D721Med (cell line): Measurements from ENCODE around the gene HS2ST1.

Experiments used
- DNase-seq: peaks from one replicate; pipeline ENCODE4 v3.0.0; 2011; ENCODE audit warnings: low spot score; ENCODE audit not compliant: insufficient read length
- FAIRE-seq: peaks from 2 replicates; lab custom pipeline; 2011; peaks lifted over from hg19 to GRCh38; lab: Jason Lieb, UNC
- TF ChIP-seq, protein P1 (sequence below): IDR thresholded peaks from 2 replicates; pipeline ENCODE4 v1.5.1; 2012; ENCODE audit warnings: mild to moderate bottlenecking, control low read depth; ENCODE audit not compliant: insufficient read depth; ENCODE audit errors: missing control alignments

Gene HS2ST1

DNA sequence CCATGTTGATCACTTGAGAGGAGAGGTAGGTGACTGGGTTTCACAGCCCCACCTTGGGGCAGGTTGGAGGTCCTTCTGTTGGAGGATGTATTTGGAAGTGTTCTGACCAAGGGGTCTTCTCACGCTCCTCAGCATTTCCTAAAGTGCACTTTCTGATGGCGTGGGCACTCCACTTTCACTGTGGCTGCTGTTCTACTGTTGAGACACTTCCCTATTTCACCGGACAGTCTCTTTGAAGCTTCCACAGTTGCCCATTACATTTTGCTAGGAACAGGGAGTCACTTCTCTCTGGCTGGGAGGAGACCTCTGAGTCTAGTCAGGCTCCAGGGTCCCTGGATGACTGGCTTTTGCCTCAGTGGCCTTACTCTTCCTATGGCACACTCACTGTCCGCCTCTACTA, 234.2 kb downstream of the HS2ST1 start:
- FAIRE-seq (no peak), DNase-seq (no peak)
- TF ChIP-seq, protein P1, sequence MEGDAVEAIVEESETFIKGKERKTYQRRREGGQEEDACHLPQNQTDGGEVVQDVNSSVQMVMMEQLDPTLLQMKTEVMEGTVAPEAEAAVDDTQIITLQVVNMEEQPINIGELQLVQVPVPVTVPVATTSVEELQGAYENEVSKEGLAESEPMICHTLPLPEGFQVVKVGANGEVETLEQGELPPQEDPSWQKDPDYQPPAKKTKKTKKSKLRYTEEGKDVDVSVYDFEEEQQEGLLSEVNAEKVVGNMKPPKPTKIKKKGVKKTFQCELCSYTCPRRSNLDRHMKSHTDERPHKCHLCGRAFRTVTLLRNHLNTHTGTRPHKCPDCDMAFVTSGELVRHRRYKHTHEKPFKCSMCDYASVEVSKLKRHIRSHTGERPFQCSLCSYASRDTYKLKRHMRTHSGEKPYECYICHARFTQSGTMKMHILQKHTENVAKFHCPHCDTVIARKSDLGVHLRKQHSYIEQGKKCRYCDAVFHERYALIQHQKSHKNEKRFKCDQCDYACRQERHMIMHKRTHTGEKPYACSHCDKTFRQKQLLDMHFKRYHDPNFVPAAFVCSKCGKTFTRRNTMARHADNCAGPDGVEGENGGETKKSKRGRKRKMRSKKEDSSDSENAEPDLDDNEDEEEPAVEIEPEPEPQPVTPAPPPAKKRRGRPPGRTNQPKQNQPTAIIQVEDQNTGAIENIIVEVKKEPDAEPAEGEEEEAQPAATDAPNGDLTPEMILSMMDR: no peak

DNA sequence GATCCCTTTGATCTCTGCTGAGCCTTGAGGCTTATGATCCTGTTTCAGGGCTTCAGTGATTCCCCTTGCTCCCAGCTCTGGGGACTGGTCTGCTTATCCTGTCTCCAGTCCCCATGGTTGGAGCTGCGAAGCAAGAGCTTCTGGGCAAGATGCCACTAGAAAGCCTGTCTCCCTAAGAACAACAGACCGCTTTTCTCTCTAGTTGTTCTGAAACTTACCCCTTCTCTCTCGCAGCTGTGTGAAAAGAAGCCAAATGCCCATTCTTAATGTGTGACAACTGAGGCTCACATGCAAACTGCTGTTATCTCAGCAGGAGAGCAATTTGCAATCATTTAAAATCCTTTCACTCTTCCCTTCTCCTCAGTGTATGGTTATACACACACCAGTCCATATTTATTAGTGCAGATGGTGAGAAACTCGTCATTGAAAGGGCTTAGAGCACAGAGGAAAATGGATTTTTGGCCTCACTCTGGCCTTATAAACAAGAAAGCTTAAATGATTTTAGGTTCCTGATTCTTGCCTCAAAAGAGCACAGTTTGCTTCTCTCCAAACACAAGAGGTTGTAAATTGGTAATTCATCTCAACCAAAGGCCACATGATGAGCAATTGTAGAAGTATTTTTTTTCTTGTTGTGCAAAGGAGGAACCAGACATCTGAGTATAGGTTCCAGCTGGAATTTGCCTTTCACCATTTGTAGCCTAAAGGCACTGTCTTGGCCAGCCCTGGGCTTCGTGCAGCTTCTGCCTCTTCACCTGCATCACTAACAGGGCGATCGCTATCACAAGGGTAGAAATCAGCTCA, 235.0 kb downstream of the HS2ST1 start:
- peak; percentile 46 for DNase-seq
- TF ChIP-seq, protein P1: no peak

DNA sequence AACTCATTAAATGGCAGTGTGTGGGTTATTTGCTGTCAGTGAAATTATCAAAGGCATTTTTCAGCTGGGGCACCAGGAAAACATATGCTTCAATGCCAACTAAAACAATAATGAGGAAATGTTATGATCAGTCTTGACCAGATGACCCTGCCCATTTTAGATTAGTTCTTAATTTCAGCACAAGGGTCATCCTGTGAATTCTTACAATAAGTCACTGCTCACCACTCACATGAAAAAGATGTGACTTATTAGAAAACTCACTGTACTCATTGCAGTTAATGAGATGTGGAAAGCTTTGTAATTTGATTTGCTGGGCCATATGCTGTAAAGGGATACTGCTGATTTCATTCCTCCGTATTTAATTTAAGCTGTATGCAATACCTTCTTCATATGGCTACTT, 235.7 kb downstream of the HS2ST1 start:
- TF ChIP-seq, protein P1: no peak
- no peak for FAIRE-seq
- DNase-seq: no peak

More for the DNA sequence above, 235.0 kb downstream of the HS2ST1 start:
- FAIRE-seq: no peak

DNA sequence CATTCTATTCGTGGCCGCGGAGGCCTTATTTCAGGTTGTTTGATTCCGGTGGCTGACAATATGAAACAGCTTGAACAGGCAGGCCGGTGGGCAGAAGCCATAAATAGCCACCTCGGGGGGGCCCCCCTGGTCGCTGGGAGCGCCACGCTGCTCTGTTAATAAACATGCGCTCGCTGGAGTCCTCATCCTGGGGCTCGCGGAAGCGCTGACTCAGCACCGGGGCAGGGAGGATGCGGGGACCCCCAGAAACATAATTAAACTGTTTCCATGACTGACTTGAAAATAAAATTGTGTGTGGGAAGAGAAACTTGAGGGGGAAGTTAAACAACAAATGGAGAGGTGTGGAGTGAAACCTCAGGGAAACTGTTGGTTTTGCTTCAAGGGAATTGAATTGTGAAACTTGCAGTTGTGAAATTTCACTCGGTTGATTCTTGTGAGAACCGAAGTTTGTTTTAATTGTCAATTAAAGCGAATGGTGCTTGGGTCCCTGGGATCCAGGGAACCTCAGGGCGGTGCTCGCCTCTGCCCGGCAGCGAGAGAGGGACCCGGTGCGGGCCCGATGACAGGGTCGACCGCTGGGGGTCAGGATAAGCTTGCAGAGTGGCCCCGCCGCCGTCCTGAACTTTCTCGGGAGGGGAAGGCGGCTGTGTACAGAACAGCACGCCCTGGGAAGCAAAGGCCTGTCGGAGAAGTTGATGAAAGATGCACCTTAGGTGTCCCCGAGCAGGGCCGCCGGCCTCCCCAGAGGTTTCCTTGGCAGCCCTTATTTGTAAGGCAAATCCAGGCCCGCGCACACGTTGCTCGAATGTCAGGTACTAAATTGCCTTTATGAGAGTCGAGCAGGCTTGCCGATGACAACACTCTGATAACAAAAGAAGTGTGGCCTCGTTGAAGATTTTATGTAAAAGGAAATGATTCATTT, 237.3 kb downstream of the HS2ST1 start:
- TF ChIP-seq, protein P1: no peak
- no peak for DNase-seq
- no peak for FAIRE-seq

DNA sequence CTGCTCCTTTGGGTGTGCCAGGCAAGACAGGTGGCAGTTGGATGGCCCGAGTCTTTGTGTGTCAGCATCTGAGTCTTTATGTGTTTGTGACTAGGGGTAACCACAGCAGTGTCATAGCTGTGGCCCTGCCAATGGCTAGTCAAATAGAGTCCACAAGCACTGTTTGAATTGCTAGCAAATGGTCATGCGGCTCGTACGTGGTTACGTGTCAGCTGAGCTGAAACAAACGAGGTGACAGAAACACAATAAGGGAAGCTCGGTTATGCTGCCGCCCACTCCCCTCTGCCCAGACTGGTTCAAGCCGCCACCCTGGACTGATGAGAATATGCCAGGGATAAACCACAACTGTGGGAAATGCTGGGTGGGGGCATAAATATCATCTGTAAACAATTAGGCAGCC, 239.9 kb downstream of the HS2ST1 start:
- DNase-seq (no peak), FAIRE-seq (no peak)
- TF ChIP-seq, protein P1: no peak

DNA sequence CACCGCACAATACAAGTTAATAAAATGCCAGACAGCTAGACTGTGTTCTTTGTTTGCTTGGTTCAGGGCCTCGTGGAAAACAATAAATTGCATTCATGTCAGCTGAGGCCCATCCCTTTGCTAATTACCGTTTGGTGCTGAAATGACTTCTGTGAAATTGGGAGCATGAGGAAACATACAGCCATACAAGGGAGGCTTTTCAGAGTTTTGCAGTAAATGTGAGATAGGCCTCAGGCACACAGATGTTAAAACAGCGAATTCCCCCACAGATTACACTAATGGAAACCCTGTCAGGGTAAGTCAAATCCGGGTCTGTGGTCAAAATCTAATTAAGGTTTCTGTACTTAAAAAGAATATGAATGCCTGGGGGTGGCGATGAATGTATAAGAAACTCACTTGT, 240.7 kb downstream of the HS2ST1 start:
- DNase-seq: no peak
- TF ChIP-seq, protein P1: no peak
- FAIRE-seq: no peak
